Measurements from ENCODE around the gene FURIN. TPM values are rescaled to one million over a fixed set of nuclear protein-coding genes. Genes with fewer than 3 reads are reported as not detected.
"Not testable (repeated sequence)": the region's sequence is repeated elsewhere in the genome, so short reads cannot be mapped to it uniquely, and the experiment has no call there.

FURIN gene
- total RNA-seq, 1 donor from 2014 or later = 27.8 TPM

DNA sequence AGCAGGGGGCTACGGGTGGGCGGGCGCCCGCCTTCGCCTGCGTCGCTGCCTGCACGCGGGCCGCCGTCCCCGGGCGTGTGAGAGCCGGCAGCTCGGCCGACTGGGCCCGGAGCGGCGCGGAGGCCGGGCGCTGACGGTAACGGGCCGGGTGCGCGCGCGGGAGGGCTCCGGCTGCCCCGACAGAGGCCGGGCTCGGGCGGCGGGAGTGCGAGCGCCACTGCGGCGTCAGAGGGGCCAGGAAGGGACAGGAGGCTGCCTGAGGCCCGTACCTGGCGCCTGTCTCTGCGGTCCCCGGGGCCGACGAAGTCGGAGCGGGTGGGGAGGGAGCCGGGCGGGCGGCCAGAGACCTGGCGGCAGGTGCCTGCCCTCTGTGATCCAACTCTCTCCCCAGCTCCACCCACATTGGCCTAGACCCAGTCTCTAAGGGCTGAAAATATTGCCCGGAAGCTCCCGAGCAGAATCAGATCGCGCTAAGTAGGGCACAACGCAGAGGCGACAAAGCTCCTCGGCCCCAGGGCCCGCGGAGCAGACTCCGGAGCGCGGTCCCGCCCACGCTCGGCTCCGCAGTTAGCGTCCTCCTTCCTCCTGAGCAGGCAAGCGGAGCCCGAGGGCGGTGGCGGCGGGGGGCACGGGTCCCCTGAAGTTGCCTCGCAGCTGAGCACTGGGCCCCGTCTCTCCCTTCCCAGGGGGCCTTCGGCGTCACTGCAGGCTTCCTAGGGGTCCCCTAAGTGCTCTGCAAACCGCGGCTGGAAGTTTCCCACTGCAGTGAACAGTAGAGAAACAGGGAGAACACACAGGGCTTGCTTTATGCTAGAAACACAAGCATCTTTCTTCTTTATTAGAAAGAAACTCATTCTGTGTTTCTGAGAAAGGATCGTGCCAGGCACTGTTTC is 34.7 kb downstream of the FURIN start, which contains the start of gene MAN2A2:
MAN2A2 (plus strand) TSS at position 463 of the 893 bp plus-strand sequence. CDS start 906 bp downstream, outside the sequence.
- peak; percentile 67 for DNase-seq

DNA sequence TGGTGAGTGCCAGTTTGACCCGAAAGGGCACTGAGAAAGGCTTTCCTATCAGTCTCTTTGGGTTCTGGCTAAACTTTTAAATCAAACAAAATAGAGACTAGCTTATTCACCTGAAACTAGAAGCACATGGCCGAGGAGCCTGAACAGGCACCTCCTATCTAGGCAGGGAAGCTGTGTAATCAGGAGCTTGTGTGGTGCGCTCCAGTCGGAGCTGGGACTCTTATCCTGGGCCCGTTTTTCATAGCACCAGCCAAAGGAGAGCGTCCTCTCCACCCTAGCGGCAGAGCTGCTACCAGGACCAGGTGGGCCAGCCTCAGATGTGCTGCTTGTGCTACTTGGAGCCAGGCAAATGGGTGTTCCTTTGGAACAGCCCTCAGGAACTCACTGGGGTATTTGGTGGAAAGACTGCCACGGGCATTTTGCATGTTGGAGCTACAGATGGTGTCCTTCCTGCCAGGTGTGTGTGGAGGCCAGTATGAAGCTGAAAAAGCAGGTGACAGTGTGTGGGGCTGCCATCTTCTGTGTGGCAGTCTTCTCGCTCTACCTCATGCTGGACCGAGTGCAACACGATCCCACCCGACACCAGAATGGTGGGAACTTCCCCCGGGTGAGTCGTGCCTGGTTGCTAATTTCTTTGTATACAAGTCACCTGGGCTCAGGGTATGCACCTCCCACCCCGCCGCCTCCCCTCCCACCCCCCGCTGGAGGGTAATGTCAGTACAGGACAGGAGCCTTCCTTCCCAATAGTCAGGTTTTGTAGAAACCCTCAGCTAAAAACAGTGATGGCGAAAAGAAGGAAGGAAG is 35.5 kb downstream of the FURIN start:
- peak; percentile 36 for DNase-seq

DNA sequence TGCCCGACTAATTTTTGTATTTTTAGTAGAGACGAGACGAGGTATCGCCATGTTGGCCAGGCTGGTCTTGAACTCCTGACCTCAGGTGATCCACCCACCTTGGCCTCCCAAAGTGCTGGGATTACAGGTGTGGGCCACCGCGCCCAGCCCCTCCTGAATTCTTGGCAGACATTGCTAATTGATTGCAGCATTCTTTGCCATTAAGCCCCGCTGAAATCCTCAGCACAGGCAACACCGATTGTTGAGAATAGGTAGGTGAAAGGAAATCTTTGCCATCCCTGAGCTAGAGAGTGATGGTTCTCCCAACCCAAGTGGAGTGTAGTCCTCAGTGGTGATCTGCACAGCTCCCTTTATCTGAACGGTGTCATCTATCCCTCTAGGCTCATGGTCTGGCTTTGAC is 36.4 kb downstream of the FURIN start:
- DNase-seq = no peak

DNA sequence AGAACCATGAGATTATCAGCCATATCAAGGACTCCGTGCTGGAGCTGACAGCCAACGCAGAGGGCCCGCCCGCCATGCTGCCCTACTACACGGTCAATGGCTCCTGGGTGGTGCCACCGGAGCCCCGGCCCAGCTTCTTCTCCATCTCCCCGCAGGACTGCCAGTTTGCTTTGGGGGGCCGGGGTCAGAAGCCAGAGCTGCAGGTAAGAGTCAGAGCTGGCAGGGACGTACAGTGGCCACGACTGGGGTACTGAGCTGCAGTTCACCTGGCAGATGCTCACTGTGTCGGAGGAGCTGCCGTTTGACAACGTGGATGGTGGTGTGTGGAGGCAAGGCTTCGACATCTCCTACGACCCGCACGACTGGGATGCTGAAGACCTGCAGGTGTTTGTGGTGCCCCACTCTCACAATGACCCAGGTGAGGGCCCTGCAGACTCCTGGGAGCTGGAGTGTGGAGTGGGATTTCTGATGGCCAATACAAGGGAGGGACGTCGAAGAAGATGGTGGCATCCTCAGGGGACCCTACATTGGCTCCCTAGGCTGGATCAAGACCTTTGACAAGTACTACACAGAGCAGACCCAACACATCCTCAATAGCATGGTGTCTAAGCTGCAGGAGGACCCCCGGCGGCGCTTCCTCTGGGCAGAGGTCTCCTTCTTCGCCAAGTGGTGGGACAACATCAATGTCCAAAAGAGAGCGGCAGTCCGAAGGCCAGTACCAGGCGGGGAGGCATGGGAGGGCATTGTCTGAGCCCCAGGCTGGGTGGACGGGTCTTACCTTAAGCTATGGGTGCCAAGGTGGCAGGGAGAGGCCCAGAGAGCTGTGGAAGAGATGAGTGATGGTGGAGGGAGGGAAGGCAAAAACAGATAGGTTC is 37.2 kb downstream of the FURIN start:
- no peak for DNase-seq

DNA sequence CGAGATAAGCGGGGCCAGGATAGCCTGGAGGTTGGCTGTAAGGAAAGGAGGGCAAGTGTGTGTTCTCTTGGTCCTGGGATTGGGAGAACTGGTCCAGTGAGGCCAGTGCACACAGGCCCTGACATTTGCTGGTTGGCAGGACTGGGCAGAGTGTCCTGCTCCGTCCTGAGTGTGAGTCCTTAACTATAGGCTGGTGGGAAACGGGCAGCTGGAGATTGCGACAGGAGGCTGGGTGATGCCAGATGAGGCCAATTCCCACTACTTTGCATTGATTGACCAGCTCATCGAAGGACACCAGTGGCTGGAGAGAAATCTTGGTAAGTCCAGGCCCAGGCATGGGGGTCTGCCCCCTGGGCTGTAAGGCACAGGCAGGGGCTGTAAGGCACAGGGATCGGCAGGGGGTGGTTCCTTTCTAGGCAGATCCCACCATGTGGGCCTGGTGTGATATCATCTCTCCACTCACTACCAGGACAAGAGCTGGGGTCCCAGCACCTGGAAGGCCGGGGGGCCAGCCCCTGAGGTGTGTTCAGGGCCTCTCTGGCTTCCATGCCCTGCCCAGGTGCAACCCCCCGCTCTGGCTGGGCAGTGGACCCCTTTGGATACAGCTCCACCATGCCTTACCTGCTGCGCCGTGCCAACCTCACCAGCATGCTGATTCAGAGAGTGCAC is 37.9 kb downstream of the FURIN start:
- no peak for DNase-seq

DNA sequence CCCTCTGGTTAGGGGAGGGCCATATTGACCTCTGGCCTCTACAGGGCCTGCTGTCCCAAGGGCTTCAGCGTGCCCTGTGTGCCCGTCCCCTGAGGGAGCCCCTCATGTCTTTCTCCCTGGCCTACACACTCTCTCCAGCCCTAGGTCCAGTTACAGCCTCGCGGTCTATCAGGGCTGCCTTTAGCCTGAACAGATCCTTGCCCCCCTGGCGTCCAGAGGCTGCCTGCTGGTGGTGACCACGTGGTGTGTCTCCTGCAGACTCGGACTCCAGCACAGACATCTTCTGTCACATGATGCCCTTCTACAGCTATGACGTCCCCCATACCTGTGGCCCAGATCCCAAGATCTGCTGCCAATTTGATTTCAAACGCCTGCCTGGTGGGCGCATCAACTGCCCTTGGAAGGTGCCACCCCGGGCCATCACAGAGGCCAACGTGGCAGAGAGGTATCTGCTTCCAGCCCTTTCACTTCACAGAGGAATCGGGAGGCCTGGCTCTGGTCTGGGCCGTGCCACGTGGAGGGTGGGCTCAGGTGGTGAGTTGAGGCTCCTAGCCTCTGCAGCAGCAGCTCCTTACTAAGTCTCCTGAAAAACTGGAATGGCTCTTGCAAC is 38.8 kb downstream of the FURIN start:
- DNase-seq = no peak

DNA sequence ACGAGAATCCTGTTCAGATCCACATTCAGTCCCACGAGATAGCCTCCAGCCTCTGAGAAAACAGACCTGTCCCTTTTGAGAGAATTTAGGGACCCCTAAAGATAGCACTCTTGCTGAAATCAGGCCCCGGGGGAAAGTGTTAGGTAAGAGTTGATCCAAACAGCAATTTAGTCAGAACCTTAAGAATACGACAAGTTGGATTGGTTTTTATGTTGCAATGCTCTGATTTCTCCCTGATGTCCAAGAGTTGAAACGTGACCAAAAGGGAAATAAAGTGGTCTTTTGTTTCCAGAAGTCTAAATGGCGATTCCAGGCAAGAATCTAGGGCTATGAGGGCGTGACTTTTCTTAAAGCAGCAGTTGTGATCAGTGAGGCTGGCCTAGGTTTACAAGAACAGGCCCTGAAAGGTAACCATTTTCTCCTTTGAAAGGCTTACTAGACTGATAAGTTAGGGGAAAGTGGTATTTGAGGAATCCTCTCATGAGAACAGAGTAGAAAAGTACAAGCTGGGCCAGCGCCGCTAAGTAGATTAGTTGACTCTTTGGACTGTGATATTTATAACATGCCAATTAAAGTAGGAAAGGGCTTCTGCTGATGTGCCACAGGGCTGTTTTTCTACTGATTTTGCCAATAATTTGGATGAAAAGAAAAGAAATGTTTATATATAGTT is 39.6 kb downstream of the FURIN start:
- no peak for DNase-seq

DNA sequence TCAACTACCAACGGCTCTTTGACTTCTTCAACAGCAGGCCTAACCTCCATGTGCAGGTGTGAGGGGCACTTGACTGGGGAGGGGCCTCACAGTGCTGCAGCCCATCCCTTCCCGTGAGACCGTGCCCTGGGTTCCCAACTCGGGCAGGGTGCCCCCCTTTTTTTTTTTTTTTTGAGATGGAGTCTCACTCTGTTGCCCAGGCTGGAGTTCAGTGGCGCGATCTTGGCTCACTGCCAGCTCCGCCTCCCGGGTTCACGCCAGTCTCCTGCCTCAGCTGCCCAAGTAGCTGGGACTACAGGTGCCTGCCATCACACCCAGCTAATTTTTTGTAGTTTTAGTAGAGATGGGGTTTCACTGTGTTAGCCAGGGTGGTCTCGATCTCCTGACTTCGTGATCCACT is 41.1 kb downstream of the FURIN start:
- DNase-seq = not testable (repeated sequence)

DNA sequence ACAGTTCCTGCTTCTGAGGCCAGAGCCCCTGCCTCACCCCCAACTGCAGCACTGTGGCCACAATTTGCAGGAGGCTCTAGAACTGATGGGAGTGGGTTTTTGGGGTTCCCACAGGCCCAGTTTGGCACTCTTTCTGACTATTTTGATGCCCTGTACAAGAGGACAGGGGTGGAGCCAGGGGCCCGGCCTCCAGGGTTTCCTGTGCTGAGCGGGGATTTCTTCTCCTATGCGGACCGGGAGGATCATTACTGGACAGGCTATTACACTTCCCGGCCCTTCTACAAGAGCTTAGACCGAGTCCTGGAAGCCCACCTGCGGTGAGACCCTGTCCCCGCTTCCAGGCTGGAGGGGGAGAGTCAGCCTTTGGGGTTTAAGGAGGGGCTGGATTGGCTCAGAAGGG is 41.6 kb downstream of the FURIN start:
- DNase-seq = no peak

DNA sequence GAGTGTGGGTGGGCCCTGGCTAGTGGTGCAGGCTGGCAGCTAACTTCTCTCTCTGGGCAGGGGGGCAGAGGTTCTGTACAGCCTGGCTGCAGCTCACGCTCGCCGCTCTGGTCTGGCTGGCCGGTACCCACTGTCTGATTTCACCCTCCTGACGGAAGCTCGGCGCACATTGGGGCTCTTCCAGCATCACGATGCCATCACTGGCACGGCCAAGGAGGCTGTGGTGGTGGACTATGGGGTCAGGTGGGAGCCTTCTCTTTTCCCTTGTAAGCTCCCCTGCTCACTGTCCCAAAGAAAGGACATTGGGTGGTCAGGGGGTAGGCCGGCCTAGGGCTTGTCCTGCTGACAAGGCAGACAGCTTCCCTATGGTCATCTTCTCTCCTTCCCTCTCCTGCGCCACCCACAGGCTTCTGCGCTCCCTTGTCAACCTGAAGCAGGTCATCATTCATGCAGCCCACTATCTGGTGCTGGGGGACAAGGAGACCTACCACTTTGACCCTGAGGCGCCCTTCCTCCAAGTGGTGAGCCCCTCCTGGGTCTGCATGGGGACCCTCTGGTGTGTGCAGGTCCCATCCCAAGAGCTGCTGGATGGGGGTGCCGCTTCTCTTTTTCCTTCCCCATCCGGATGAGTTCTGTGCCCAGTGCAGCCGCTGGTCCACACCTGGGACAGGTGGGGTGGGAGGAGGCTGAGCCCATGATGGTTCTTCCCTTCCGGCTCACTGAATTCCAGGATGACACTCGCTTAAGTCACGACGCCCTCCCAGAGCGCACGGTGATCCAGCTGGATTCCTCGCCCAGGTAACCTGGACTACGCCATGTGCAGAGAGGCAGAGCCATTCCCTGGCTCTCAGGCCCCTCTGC is 42.3 kb downstream of the FURIN start:
- DNase-seq = no peak

DNA sequence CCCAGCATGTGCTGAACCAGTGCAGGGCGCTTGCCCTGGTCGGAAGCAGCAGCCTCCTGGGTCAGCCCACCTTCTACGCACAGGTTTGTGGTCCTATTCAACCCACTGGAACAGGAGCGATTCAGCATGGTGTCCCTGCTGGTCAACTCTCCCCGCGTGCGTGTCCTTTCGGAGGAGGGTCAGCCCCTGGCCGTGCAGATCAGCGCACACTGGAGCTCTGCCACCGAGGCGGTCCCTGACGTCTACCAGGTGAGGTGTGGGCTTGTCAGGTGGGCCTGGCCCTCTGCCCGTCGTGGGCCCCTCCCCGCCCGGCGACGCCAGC is 42.9 kb downstream of the FURIN start:
- no peak for DNase-seq

DNA sequence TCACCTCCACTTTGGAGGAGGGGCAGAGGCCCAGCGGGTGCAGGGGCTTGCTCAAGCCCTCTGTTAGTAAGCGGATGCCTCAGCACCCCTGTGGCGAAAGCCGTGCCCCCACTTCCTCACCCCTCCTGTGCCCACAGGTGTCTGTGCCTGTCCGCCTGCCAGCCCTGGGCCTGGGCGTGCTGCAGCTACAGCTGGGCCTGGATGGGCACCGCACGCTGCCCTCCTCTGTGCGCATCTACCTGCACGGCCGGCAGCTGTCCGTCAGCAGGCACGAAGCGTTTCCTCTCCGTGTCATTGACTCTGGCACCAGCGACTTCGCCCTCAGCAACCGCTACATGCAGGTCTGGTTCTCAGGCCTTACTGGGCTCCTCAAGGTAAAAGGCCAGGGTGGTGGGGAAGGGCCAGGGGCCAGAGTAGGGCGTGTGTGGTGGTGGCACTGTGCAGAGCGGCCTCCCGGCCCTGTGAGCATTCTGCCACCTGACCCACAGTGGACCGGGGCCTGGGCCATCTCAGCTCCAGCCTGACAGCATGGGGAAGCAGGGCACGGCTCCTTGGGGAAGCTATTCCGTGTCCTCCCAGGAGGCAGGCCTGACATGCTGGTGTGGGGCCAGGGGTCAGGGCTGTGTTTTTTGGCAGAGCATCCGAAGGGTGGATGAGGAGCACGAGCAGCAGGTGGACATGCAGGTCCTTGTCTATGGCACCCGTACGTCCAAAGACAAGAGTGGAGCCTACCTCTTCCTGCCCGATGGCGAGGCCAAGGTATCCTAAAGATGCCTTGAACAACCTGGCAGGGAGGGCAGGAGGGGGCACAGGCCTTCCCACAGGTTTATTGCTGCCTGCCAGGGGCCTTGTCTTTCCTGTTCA is 43.8 kb downstream of the FURIN start:
- no peak for DNase-seq

DNA sequence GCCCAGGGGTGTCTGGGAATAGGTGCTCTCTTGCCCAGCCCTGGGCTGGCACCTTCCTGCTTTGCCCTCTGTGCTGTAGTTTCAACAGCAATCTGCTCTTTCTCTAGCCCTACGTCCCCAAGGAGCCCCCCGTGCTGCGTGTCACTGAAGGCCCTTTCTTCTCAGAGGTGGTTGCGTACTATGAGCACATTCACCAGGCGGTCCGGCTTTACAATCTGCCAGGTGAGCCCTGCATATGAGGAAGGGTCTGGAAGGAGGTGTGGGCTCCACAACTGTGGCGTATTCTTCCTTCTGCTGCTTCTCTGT is 44.3 kb downstream of the FURIN start:
- DNase-seq = no peak

DNA sequence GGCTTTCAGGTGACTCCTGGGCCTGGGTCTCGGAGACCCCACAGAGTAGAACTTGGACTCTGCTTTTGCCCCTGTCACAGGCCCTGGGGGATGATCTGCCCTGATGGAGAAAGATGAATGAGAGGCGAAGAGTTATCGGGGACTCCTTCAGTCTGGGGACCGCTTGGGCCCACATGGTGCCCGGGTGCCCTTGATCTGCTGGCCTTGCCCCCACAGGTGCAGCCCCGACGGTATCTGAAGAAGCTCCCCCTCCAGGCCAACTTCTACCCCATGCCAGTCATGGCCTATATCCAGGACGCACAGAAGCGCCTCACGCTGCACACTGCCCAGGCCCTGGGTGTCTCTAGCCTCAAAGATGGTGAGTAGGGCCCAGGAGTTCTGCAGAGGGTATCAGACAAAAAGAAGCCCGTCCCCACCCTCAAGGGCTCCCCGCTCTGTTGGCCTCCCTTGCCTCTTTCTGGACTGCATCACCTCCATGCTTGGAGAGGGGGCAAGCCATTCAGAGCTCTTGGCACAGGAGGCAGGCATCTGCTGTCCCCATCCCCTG is 45.1 kb downstream of the FURIN start:
- DNase-seq = no peak

DNA sequence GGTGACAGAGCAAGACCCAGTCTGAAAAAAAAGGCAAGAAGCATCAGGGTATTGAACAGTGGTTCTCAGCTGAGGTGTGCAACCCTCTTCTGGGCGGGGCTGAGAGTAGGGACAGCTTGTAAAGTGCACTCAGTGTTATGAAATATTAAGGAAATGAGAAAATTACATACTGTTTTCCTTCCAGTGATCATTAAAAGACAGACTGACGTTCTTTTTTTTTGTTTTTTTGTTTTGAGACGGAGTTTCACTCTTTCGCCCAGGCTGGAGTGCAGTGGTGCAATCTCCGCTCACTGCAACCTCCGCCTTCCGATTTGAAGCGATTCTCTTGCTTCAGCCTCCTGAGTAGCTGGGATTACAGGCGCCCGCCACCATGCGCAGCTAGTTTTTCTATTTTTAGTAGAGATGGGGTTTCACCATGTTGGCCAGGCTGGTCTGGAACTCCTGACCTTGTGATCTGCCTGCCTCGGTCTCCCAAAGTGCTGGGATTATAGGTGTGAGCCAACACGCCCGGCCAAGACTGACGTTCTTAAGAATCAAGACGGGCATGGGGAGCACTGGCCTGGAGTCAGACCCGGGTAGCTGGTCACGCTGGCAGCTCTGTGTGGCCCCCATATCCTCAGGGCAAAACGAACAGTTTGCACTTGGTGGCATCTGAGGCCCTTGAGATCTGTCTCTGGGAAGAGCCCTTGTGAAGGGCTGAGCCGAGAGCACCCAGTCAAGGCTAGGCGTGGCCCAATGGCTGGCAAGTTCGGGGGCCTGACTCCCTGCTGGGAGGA is 46.1 kb downstream of the FURIN start:
- DNase-seq = no peak

DNA sequence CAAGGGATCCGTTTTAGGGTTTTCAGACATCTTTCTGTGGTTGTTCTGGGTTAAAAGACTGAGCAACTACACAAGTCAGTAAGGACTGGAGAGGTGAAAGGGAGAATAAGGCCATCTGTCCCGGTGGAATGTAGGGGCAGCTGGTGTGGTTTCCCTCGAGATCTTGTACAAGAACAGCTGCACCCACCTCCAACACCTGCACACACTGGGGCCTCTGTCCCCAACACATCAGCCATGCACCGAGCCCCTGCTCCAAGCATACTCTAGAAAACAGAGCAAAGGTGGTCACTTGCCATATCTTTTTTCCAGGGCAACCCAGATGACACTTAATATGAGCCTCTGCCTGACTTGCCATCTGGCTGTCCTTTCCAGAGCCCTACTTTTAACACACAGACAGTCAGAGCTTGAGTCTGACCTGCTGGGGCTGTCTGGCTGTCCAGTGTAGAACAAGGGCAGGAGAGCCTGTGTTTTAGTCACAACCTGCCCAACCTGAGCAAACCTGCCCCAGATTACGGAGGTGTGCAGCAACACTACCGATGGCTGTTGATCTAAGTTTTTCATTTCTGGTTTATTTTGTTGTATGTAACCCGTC is 46.9 kb downstream of the FURIN start:
- DNase-seq = peak; percentile 28

DNA sequence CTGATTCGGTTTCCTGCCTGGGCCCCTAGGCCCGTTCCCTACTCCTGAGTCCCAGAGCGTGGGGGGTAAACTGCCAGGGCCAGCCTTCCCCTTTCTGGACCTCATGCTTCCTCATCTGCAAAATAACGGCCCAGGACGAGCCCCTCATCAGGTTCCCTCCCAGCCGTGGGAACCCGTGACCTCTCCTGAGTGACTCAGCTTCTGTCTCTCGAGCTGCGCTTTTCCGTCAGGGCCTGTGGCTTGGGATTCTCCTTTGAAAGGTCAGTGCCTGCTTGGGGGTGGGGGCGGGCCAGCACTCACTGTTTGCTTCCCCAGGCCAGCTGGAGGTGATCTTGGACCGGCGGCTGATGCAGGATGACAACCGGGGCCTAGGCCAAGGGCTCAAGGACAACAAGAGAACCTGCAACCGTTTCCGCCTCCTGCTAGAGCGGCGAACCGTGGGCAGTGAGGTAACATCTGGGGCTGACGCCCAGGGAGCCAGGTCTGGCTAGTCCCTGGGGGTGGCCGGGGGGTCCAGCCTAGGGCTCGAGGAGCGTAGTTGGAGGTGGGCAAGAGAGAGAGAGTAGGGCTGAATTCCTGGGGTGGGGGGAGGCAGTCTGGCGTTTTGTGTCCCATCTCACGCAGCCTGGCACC is 47.5 kb downstream of the FURIN start:
- DNase-seq = no peak

Measured in tongue (tissue), 2 donors.